DMS79 (cell line): ENCODE results near the gene FIS1.

Source experiments
- DNase-seq: peaks from one replicate; lab custom pipeline; 2025; lab: John Stamatoyannopoulos, UW

FIS1 gene

GRCh38 chr7:101233907-101234547 is 10.9 kb downstream of the FIS1 start:
- DNase-seq, result no peak

GRCh38 chr7:101232141-101232850 is 12.6 kb downstream of the FIS1 start:
- DNase-seq, result peak; percentile 26

GRCh38 chr7:101231644-101232043 is 13.2 kb downstream of the FIS1 start:
- DNase-seq, result no peak

GRCh38 chr7:101226721-101227120 is 18.2 kb downstream of the FIS1 start:
- DNase-seq, result no peak

- no peak for DNase-seq
These were observed 19.2 kb downstream of the FIS1 start for GRCh38 chr7:101225650-101226049.

- DNase-seq, result no peak
These were observed 21.4 kb downstream of the FIS1 start for GRCh38 chr7:101223528-101223927.

GRCh38 chr7:101222275-101222830 is 22.5 kb downstream of the FIS1 start:
- DNase-seq, result no peak

- DNase-seq, result no peak
These were observed 24.6 kb downstream of the FIS1 start for GRCh38 chr7:101220295-101220694.

GRCh38 chr7:101218236-101219125 is 26.4 kb downstream of the FIS1 start:
- DNase-seq, result no peak

GRCh38 chr7:101217388-101218235 is 27.3 kb downstream of the FIS1 start, which contains the start of the genes PLOD3 and ZNHIT1:
Gene PLOD3 (minus strand): TSS chr7:101217581. CDS start chr7:101217274, 307 bp downstream.
Gene ZNHIT1 (plus strand): TSS chr7:101218165. CDS start chr7:101218196, 31 bp downstream.
- peak; percentile 92 for DNase-seq

GRCh38 chr7:101216860-101217387 is 28.0 kb downstream of the FIS1 start:
- no peak for DNase-seq

- DNase-seq, result no peak
These were observed 28.7 kb downstream of the FIS1 start for GRCh38 chr7:101216001-101216859.

GRCh38 chr7:101212014-101212413 is 32.9 kb downstream of the FIS1 start:
- DNase-seq, result no peak

GRCh38 chr7:101211501-101211900 is 33.4 kb downstream of the FIS1 start:
- no peak for DNase-seq

GRCh38 chr7:101210143-101210542 is 34.7 kb downstream of the FIS1 start:
- DNase-seq, result no peak

- DNase-seq, result no peak
These were observed 36.1 kb downstream of the FIS1 start for GRCh38 chr7:101208794-101209193.

- no peak for DNase-seq
These were observed 37.4 kb downstream of the FIS1 start for GRCh38 chr7:101207459-101207858.

GRCh38 chr7:101206665-101207042 is 38.2 kb downstream of the FIS1 start:
- DNase-seq, result no peak

GRCh38 chr7:101205901-101206664 is 38.8 kb downstream of the FIS1 start:
- DNase-seq, result no peak
